Uterus (tissue), 2 donors: ENCODE measurements around the gene HORMAD2.

Experiments
- CTCF ChIP-seq, 4 experiments: fragments of 200-600 bp in 2 of 4; fragments of 450-650 bp in 2 of 4; sonication (generic) in 2 of 4; IDR thresholded peaks; one replicate each; pipeline ENCODE4 v1.5.1; 2016 to 2019; ENCODE audit warnings: antibody characterized with exemption in 4 of 4, mild to moderate bottlenecking in 2 of 4, moderate library complexity in 1 of 4
- POLR2A ChIP-seq, 2 donors: fragments of 450-650 bp; IDR thresholded peaks; one replicate each; pipeline ENCODE4 v1.6.1; 2016; ENCODE audit warnings: antibody characterized with exemption in 2 of 2, mild to moderate bottlenecking in 1 of 2, moderate library complexity in 1 of 2

GRCh38 chr22:30046716-30047363, 33.4 kb upstream of the HORMAD2 start:
- TF ChIP-seq CTCF (IDR thresholded peaks at IDR 0.05): no peak
- TF ChIP-seq POLR2A (IDR thresholded peaks at IDR 0.05): no peak
